K562 (cell line): ENCODE results near the gene LRRC74B.

ENCODE experiments used
- ATF3 ChIP-seq, 2 experiments: fragments of 450-650 bp in 1 of 2; sonication (generic) in 1 of 2; formaldehyde crosslinking in 1 of 2; IDR thresholded peaks in 1 of 2; conservative IDR thresholded peaks in 1 of 2; 2 replicates each; pipeline versions ENCODE4 v1.6.1 to v1.8.1; 2016 to 2023; ENCODE audit warnings: mild to moderate bottlenecking in 2 of 2, moderate library complexity in 2 of 2, inconsistent platforms in 1 of 2, missing genetic modification reagents in 1 of 2
- CBX2 ChIP-seq: fragments of 200-600 bp; sonication (generic); IDR thresholded peaks from one replicate; pipeline ENCODE4 v1.6.1; 2012; ENCODE audit warnings: mild to moderate bottlenecking, low read length, inconsistent platforms; ENCODE audit not compliant: insufficient read depth, poor library complexity, severe bottlenecking
- CREB1 ChIP-seq, 2 experiments: sonication (generic) in 1 of 2; formaldehyde crosslinking in 1 of 2; IDR thresholded peaks; 2 replicates each; pipeline versions ENCODE4 v1.6.1 to v1.8.0; 2012 to 2022; ENCODE audit warnings: inconsistent platforms in 1 of 2, mild to moderate bottlenecking in 1 of 2, missing genetic modification reagents in 1 of 2, moderate library complexity in 1 of 2
- FOXK2 ChIP-seq, 2 experiments: fragments of 450-650 bp; IDR thresholded peaks in 1 of 2; conservative IDR thresholded peaks in 1 of 2; 2 replicates each; pipeline ENCODE4 v1.6.1; 2016; ENCODE audit warnings: low read depth in 2 of 2, mild to moderate bottlenecking in 1 of 2
- MTA3 ChIP-seq: fragments of 450-650 bp; formaldehyde crosslinking; IDR thresholded peaks from 2 replicates; pipeline ENCODE4 v1.6.1; 2017; ENCODE audit warnings: mild to moderate bottlenecking, borderline replicate concordance
- MYC ChIP-seq, 2 experiments: fragments of 250-450 bp in 1 of 2; sonication (Bioruptor Pico) in 1 of 2; IDR thresholded peaks; 2 replicates each; pipeline versions ENCODE4 v1.5.1 to v1.6.1; 2012 to 2021; ENCODE audit warnings: low read depth in 2 of 2, borderline replicate concordance in 1 of 2, improper control_type of control experiment in 1 of 2, low read length in 1 of 2, mild to moderate bottlenecking in 1 of 2, moderate library complexity in 1 of 2
- STAT5A ChIP-seq: IDR thresholded peaks from 2 replicates; pipeline ENCODE4 v1.6.1; 2012; ENCODE audit warnings: low read length, inconsistent platforms, borderline replicate concordance
- TEAD4 ChIP-seq, 2 experiments: sonication (generic) in 1 of 2; formaldehyde crosslinking in 1 of 2; IDR thresholded peaks; 2 replicates each; pipeline versions ENCODE4 v1.6.1 to v1.8.0; 2012 to 2022; ENCODE audit warnings: borderline replicate concordance in 1 of 2, inconsistent platforms in 1 of 2, low read length in 1 of 2, mild to moderate bottlenecking in 1 of 2, missing genetic modification reagents in 1 of 2
- ZBTB8A ChIP-seq: fragments of 450-650 bp; IDR thresholded peaks from 2 replicates; pipeline ENCODE4 v1.6.1; 2018; ENCODE audit warnings: mild to moderate bottlenecking, moderate library complexity; ENCODE audit not compliant: partially characterized antibody

DNA sequence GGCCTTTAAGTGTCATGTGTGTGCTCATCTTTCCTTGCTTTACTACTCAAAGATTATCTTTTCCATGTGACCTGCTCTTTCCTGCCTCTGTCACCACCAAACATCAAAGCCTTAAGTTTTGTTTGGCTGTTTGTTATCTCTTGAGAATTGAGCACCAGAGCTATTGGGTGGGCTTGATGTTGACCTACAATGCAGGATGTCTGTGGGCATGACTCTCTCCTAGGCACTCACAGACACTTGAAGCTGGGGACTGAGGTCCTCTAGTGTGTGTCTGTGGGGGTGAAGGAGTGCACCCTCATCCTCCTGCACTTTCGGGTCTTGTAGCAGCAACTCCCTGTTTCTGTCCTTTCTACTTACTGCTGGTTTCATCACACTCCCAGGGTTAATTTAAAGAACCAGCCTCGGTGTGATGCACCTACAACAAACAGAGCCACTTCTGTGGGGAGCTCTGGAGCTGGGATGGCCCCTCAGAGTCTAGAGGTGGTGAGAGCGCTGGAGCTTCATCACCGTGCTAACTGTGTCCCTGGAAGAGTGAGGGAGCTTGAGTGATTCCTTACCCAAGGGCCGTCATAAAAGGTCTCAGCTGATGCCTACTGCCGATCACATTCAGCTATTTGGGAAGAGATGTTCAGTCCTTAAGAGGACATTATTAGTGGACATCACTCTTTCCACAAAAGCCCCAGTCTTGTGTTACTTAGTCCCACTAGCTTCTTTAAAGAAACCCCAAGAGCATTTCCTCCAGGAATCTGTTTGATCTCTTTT is 56.3 kb downstream of the LRRC74B start:
- TF ChIP-seq STAT5A (no peak), MYC (IDR thresholded peaks at IDR 0.05; ENCODE audit: low read depth, low read length) (no peak), MYC (CRISPR knock-in tag; IDR thresholded peaks at IDR 0.05; ENCODE audit: borderline replicate concordance, low read depth) (peak; percentile 29; the same call in 1 of the 2 replicates), ZBTB8A (no peak), CREB1 (IDR thresholded peaks at IDR 0.05) (no peak), CREB1 (CRISPR knock-in tag; IDR thresholded peaks at IDR 0.05) (no peak), FOXK2 (conservative IDR thresholded peaks at IDR 0.05 in 1 of 2, IDR thresholded peaks at IDR 0.05 in 1 of 2; ENCODE audit: low read depth in 2 of 2) (no peak), TEAD4 (IDR thresholded peaks at IDR 0.05; ENCODE audit: low read length) (no peak), TEAD4 (CRISPR knock-in tag; IDR thresholded peaks at IDR 0.05; ENCODE audit: borderline replicate concordance) (no peak; the same call in 1 of the 2 replicates), ATF3 (IDR thresholded peaks at IDR 0.05) (no peak), ATF3 (CRISPR knock-in tag; conservative IDR thresholded peaks at IDR 0.05) (no peak), CBX2 (no peak), MTA3 (no peak)
